ENCODE data around the gene GNB1.

GRCh38 chr1:1926346-1926811 is 35.5 kb upstream of the GNB1 start:
- TF ChIP-seq CTCF (IDR thresholded peaks at IDR 0.05; ENCODE audit: poor library complexity) (no peak), EZH2phosphoT487 (IDR thresholded peaks at IDR 0.05; ENCODE audit: low read depth, severe bottlenecking, unreplicated experiment) (no peak)
